SK-N-SH treated with all-trans-retinoic acid at 6 μM for 48 hours (cell line): ENCODE data around the gene CD38.

ENCODE experiments used
- ARNTL ChIP-seq: fragments of 450-650 bp; formaldehyde crosslinking; IDR thresholded peaks from 2 replicates; pipeline ENCODE4 v1.5.0; 2020; ENCODE audit warnings: low read depth, mild to moderate bottlenecking, moderate library complexity, borderline replicate concordance
- ZC3H10 ChIP-seq: fragments of 250-450 bp; sonication (Bioruptor Pico); IDR thresholded peaks from 2 replicates; pipeline ENCODE4 v1.5.1; 2021; ENCODE audit warnings: mild to moderate bottlenecking, moderate library complexity
- ZNF70 ChIP-seq: fragments of 450-650 bp; formaldehyde crosslinking; IDR thresholded peaks from 2 replicates; pipeline ENCODE4 v1.5.0; 2020; ENCODE audit warnings: mild to moderate bottlenecking, moderate library complexity

DNA sequence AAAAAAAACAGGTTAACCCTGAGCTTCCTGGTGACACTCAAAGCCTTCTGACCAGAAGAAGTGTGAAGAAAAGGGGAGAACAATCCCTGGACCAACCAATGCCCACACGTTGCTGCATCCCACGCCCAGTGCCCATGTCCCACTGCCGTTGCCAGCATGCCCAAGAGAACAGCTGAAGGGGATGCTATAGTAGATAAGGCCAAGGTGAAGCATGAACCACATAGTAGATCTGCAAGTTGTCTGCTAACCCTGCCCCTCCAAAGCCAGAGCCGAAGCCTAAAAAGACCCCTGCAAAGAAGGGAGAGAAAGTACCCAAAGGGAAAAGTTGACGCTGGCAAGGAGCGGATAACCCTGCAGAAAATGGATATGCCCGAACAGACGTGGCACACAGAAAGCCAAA is 11.3 kb upstream of the CD38 start:
- no peak for TF ChIP-seq ZC3H10 (CRISPR knock-in tag)
- TF ChIP-seq ARNTL (CRISPR knock-in tag) = no peak
- no peak for TF ChIP-seq ZNF70
